Activated naive CD4-positive, alpha-beta T cell treated with Interleukin-2 at 50 U/mL for 16 hours (primary cell): Measurements from ENCODE around the gene SARS1.
"Not testable (repeated sequence)": the region's sequence is repeated elsewhere in the genome, so short reads cannot be mapped to it uniquely, and the experiment has no call there.

Source experiments
- DNase-seq: peaks from one replicate; pipeline ENCODE4 v3.0.0-alpha.2; 2020

The SARS1 gene

DNA sequence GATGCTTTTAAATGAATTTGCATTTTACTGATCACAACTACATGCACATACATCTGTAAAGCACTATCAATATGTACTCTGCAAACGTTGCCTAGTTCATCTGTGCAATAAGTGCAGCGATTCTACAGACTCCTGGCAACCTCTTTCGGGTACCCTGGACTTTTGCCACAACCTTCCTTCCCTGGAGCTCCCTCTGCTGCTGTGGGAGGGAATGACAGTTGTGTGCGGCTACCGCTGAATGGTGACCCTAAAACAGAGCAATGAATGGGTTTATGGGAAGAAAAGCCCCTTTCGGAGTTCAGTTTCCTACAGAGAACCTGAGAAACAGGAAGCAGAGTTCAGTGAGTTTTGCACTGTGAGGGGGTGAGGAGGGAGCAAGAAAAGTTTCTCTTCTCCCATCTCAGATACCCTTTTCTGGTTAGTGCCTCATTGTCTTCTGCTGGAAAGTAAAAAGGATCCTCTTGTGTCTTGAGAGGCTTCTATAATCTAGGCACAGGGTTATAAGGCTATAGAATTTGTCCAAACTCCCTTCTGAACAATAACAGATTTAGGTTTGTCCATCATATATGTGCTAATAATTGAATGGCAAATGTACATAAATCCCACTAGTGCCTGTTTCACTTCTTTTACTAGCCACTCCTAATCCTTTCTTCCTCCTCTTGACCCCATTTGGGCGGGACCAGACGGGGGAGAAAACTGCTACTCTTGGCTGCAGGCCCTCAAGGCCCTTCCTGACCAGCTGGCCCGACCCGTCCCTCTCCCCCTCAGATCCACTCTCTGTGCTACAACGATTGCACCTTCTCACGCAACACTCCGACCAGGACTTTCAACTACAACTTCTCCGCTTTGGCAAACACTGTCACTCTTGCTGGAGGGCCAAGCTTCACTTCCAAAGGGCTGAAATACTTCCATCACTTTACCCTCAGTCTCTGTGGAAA is 19.8 kb upstream of the SARS1 start:
- peak; percentile 63 for DNase-seq

DNA sequence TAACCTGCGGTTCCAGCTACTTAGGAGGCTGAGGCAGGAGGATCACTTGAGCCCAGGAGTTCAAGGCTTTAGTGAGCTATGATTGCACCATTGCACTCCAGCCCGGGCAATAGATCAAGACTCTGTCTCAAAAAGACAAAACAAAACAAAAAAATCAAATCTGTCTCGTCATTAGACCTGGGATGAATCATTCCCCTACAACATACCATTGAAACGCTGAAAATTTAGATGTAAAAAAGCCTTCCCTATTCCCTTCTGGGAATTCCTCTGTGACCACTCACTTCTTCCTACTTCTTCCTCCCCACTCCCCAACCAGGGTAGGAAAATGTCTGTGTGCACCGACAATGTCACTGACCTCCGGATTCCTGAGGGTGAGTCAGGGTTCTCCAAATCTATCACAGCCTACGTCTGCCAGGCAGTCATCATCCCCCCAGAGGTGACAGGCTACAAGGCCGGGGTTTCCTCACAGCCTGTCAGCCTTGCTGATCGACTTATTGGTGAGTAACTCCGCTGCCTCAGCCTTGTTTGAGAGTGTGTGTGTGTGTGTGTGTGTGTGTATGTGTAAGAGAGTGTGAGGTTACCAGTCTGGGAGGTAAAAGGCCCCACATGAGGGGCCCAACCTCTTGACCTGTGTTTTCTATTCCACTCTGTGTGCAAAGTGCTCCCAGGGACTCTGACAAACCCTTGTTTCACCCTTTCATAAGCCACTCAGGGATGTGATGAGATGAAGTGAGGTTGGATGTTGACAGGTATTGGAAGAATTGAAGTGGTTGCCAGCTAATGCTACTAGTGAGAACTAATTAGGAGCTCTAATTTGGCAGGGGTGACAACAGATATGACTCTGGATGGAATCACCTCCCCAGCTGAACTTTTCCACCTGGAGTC is 16.3 kb upstream of the SARS1 start:
- DNase-seq = peak; percentile 22

DNA sequence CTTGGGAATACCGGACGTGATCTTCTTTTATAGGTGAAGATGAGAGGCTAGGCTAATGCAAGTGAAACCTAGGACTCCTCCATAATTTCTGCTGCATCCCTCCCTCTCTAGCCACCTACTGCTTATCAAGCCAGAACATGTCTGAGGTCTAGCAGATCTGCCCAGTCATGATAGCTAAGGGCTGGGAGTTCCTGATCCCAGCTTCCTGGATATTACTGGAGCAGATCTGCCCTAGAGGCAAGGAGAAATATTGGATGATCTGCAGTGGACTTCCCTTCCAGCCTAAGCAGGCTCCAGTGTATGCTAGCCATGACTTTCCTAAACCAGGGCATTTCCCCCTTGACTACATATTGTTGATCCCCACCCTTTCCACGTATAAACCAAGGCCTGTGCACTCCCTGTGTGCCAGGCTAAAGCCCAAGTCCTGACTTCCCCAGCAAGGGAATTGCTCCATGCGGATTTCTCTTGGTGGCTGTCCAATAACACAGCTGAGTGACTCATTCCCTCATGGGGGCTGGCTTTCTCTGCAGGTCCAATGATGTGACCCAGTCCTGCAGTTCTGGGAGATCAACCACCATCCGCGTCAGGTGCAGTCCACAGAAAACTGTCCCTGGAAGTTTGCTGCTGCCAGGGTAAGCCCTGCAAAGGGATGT is 15.5 kb upstream of the SARS1 start:
- no peak for DNase-seq

DNA sequence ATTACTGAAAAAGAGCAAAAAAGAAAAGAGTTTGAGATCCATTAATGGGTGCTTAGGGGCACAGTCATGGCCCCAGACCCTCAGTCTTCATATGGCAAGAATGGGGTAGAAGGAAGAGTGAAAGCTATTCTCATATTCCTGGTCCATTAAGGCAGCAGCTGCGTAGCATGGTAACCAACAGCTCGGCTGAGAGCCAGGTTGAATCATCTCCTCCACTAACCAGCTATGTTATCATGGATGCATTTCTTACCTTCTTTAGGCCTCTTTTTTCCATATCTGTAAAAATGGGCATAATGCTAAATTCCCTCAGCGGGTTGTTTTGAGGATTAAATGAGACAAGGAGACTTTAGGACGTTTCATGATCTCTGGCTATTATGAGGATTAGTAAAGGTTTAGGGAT is 15.0 kb upstream of the SARS1 start:
- no peak for DNase-seq

DNA sequence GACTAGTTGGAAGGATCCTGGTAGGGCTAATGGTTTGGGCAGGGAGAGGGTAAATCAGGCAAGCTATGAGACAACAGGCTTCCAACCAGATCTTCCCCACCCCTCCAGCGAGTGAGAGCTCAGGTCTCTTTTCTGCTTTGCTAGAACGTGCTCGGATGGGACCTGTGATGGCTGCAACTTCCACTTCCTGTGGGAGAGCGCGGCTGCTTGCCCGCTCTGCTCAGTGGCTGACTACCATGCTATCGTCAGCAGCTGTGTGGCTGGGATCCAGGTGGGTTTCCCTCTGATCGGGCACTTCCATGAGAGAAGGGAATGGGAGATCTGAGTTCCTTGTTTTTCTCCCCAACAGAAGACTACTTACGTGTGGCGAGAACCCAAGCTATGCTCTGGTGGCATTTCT is 14.0 kb upstream of the SARS1 start:
- DNase-seq = no peak

DNA sequence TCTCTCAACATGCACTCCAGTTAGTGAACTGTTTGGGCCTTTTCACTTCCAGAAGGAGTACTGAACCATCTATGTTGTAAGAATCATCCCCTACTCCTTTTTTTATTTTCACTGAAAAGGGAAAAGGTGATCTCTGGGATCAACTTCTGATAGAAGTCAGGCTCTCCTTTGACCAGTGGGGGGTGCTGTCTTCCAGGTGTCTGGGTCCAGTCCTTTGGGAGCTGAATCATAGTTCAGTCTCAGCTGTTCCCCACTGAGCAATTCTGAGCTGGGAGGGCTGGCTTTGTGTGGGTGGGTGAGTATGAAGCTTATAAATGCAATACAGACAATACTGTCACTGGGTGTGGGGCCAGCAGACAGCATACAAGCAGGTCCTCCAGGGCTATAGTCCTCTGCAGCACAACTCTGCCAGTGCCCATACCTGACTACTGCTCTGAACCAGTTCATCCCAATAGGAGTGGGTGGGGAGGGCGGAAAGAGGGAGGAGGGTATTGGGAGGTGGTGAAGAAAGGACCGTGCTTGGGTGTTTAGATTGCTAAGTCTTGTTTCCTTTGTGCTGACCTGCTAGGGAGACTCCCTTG is 12.5 kb upstream of the SARS1 start:
- DNase-seq = peak; percentile 73

DNA sequence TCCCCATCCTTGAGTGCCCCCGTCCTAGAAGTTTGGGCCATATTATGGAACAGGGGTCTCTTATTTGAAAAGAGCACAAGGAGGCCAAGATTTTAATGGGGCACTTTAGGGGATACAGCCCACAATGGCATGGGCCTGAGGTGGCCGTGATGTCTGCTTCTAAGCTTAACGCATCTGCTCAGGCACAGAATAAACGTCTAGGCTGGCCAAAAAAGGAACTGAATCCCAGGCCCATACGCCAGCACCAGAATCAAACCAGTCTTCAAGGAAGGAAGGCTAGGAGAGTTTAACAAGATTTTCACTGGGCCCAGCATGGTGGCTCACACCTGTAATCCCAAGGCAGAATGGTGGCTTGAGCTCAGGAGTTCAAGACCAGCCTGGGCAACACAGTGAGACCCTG is 9.2 kb upstream of the SARS1 start:
- DNase-seq = no peak

DNA sequence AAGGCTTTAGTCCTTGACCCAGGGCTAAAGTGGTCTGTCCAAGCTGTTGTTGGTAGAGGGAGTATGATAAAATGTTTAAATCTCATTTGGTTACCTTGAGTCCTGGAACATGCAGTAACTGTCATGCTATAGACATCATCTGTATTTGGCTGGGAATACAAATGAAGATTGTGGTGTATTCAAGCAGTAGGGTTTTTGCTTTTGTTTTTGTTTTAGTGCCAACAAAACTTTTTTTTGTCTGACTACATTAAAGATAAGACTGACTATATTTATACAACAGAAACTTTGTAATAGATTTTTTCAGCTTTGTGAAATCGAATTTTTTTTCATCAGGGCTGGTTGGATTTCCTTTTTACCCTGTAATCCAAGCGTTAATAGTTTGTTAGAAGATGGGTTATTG is 7.4 kb upstream of the SARS1 start:
- DNase-seq = no peak

DNA sequence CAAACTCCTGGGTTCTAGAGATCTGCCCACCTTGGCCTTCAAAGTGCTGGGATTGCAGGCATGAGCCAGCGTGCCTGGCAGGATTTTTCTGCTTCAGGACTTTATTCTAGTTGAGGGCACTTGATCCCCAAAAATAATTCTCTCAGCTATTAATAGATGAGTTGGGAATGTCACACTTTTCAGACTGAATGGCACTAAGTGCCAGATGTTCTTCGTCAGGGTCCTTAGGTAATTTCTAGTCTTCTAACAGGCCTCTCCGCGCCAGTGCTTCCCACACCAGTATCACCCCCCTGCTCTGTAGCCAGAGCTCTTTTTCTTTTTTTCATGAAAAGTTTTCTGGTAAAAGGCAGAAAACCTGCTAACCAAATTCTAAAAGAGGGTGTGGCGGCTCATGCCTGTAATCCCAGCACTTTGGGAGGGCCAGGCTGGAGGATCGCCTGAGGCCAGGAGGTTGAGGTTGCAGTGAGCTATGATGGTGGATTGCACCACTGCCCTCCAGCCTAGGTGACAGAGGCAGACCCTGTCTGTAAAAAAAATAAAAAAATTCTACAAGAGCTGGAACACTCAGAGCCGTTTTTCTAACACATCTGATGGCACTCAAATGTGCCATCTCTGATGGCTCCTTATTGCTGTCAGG is 6.1 kb upstream of the SARS1 start:
- DNase-seq = no peak

DNA sequence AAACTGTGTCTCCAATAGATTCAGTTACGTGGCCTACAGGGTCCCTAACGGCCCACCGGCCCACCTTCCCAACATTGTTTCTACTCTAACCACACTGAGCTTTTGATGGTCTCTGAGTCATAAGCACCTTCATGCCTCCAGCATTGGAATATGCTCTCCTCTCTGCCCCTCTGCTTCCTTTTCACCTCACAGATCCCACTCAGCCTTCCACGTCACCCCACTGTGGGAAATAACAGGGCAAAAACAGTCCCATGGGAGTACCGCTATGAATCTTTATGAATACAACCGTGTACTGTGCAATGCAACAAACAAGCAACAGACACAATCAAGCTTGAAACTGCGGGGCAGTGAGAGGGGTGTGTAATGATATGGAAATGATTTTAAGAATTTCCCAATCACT is 5.3 kb upstream of the SARS1 start:
- no peak for DNase-seq

DNA sequence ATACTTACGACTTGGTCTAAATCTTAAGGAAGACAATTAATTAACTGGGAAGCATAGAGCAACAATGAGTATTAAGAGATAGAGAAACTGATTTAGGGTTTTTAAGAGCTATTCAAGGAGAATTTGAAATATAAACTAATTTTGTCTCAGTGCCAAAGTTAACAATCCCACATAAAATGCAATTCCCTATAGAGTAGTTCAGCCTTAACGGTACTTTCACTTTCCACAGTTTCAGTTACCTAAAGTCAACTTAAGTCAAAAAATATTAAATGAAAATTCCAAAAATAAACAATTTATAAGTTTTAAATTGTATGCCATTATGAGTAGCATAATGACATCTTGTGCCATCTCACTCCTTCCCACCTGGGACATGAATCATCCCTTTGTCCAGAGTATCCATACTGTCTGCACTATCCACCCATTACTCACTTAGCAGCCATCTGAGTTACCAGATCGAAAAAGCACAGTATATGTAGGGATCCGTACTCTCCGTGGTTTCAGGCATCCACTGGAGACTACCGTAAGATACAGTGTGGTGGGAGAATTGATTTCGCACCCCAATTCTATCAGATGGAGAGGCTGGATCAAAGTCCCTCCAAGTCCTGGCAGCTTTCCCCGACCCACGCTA is 4.8 kb upstream of the SARS1 start:
- DNase-seq = no peak

DNA sequence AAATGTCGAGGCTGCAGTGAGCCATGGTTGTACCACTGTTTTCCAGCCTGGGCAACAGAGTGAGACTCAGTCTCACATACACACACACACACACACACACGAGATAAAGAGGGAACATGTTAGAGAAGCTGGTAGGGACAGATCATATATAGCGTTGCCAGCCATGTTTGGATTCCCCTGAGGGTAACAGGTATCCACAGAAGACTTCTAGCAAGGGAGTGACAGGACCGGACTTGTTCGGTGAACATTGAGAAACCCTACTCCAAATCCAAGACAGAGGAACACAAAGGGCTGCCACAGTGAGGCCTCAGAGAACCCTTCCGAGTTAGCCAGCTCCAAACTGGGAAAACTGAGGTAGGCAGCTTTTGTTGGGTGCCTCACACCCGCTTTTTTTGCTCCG is 3.7 kb upstream of the SARS1 start:
- DNase-seq = no peak

DNA sequence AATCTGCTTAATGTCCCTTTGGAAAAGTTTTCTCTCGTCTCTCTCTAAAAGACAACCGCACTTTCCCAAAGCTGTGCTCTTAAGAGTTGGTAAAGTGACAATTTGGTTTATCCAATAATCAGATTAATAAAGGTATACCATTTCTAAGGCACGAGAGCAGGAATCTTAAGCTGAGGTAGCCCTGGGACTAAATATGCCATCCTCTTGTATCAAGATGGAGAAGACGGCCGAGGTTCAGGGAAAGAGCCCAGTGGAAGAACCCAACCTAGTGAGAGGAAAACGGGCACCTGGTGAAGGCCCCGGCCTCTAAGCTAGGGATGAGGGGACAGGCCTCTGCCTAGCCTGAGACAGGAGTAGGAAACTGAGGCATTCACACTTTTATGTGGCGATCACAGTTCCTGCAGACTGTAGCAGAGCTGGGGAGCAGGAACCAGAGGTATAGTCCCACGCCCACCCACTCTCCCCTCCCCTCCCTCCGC is 334 bp upstream of the SARS1 start:
- no peak for DNase-seq

DNA sequence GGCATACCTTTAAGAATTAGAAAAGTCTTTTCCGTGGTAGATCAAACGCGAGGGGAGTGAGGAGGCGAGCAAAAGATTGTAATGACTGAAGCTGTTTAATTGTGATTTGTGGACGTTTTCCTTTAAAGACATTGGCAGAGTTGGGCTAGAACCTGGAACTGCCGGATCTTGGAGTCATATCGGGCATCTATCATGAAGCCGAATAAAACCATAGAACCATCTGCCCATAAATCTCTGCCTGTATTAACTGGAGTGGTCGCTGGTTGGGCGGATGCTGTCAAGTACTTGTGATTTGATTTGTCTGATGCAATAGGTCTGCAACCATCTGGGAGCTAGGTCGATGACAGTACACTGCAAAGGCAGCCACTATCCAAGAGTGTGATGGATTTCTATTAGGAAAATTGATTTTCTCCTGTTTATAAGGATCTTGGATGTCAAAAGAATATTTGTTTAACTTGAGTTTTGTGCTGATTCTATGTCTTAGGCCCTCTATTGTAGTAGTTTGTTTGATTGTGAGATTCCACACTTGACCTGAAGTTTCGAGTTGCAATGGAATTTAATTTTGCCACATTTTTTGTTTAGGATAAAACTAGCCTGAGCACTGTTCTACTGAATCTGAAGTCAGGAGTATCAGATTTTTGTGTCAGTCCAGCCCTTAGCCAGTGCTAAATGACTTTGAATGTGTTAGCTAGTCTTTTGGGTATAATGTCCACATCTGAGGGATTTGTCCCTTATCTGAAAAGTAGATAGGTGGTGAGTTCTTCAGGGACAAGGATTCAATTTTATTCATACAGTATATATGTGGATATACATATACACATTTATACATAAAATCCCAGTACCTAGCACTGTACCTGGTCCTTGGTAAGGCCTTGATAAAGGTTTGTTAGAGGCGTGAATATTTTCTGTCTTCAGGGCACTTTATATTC is 1.2 kb downstream of the SARS1 start:
- DNase-seq = peak; percentile 50

DNA sequence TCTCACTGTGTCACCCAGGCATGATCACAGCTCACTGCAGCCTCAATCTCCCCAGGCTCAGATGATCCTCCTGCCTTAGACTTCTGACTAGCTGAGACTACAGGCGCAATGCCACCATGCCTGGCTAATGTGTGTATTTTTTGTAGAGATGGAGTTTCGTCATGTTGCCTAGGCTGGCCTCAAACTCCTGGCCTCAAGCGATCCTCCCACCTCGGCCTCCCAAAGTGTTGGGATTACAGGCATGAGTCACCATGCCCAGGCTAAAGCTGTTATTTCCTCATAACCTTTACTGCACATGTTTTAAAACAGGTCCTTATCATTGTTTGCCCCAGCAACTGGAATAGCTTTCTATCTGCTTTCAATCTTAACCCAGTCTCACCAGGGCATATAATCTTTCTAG is 2.9 kb downstream of the SARS1 start:
- DNase-seq = no peak

DNA sequence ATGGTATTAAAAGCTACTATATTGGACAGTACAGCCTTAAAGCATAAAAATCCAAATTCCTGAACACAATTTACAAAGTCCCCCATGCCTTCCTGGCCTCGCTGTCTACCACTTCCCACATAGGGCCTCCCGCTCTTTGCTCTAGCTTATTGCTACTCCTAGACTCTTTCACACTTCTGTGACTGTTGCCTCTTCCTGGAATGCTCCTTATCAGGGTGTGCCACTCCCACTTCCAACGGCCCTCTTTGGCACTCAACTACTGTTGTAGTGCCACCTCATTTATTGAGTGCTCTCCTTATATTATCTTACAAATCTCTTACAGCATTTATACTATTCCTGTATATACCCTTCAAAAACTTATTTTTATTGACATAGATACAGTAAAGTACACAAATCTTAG is 4.8 kb downstream of the SARS1 start:
- no peak for DNase-seq

DNA sequence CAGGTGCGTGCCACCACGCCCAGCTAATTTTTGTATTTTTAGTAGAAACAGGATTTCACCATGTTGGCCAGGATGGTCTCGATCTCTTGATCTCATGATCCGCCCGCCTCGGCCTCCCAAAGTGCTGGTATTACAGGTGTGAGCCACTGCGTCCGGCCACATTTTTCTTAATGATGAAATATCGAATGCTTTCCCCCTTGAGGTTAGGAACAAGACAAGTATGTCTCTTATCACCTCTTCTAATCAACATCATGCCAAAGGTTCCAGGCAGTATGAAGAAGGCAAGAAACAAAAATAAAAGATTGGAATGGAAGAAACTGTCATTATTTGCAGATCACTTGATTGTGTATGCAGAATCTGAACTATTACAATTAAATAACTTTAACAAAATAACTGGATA is 7.5 kb downstream of the SARS1 start:
- not testable (repeated sequence) for DNase-seq

DNA sequence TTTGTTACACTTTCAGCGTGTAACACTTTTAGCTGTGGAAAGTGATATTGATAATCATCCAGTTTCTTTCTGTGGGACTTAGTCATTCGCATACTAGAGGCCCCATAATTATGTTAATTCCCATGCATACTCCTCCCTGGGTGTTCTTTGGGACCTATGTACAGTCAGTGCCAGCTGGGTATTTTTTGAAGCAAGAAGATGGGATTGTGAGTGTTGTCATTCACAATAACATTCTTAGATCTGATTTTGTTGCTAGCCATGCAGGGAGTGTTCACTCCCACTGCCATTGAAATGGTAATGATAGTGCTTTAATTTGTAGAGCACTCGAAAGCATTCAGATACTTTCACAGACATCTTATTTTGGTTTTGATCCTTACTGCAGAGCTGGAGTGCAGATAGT is 11.6 kb downstream of the SARS1 start:
- DNase-seq = no peak

DNA sequence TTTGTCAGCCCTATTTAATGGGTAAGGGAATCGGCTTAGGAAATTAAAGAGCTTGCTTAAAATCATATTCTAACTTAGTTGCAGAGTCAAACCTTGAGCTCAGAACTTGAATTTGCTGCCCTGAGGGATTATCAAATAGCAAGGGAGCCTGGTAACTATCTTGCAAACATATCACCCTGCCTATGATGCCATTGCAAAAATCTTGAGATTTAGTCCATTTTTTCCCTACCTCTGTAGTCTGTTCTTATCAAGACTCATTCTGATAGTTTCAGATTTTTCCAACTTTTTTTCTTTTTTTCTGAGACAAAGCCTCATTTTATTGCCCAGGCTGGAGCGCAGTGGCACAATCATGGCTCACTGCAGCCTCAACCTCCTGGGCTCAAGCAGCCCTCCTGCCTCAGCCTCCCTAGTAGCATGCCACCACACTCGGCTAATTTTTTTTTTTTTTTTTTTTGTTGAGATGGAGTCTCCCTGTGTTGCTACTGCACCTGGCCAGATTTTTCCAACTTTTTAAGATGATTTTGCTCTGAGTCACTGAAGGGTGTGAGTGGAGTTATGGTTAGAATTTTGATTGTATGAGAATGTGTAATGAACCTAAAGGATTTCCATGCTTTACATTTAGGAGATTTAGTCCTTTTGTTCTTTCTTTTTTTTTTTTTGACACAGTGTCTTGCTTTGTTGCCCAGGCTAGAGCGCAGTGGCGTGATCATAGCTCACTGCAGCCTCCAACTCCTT is 12.2 kb downstream of the SARS1 start:
- no peak for DNase-seq

DNA sequence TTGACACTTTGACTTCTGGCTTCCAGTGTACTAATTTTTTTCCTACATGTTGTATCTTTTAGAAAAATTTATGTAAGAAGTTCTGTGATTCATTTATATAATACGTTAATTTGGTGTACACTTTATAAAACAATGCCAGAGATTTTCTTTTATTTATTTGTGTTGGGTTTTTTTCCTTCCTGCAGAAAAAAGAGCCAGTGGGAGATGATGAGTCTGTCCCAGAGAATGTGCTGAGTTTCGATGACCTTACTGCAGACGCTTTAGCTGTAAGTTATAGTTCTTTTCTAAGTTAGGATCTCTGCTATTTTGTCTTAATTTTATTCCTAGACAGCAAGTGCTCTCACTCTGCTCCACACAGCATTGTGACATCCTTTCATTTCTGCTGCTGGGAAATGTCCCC is 14.4 kb downstream of the SARS1 start:
- DNase-seq = no peak
